ENCODE measurements around the gene FOXN3. TPM values are rescaled to one million over a fixed set of nuclear protein-coding genes. Genes with fewer than 3 reads are reported as not detected.
"Not testable (repeated sequence)": the region's sequence is repeated elsewhere in the genome, so short reads cannot be mapped to it uniquely, and the experiment has no call there.

The FOXN3 gene
- polyA plus RNA-seq, 4 donors, result 30.9 to 36.7 (median 34.0) TPM

GRCh38 chr14:89158104-89158503 lies 258.9 kb downstream of the FOXN3 start:
- DNase-seq (ENCODE audit: low read depth in 4 of 4, low spot score in 3 of 4), result not testable (repeated sequence)

DNA sequence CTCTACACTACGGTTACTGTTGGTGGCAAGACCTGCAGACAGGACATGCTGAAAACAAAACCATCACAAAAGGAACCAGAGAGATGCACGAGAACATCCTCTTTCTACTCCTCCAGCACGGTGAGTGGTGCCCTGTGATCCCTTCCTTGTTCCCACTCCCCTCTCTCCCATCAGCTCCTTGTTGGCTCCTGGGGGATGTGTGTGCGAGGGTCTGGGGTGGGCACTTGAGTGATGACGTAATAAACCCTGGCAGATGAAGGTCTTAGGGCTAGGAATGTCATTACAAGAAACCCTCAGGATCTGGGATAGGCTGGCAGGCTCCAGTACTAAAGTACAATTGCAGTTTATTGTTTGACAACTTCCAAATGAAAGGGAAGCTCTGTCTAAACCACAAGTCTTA lies 261.5 kb downstream of the FOXN3 start:
- no peak for DNase-seq (ENCODE audit: low read depth in 4 of 4, low spot score in 3 of 4)

DNA sequence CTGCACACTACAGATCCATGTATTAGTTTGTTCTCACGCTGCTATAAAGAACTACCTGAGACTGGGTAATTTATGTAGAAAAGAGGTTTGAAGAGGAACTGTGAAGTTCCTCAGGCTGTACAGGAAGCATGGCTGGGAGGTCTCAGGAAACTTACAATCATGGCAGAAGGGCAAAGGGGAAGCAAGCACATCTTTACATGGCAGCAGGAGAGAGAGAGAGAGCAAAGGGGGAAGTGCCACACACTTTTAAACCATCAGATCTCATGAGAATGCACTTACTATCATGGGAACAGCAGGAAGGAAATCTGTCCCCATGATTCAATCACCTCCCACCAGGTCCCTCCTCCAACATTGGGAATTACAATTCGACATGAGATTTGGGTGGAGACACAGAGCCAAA lies 265.3 kb downstream of the FOXN3 start:
- not testable (repeated sequence) for DNase-seq (ENCODE audit: low read depth in 4 of 4, low spot score in 3 of 4)

GRCh38 chr14:89146274-89146673 lies 270.8 kb downstream of the FOXN3 start:
- DNase-seq (ENCODE audit: low read depth in 4 of 4, low spot score in 3 of 4), result no peak

GRCh38 chr14:89144642-89145041 lies 272.4 kb downstream of the FOXN3 start:
- no peak for DNase-seq (ENCODE audit: low read depth in 4 of 4, low spot score in 3 of 4)

GRCh38 chr14:89144066-89144465 lies 273.0 kb downstream of the FOXN3 start:
- no peak for DNase-seq (ENCODE audit: low read depth in 4 of 4, low spot score in 3 of 4)

DNA sequence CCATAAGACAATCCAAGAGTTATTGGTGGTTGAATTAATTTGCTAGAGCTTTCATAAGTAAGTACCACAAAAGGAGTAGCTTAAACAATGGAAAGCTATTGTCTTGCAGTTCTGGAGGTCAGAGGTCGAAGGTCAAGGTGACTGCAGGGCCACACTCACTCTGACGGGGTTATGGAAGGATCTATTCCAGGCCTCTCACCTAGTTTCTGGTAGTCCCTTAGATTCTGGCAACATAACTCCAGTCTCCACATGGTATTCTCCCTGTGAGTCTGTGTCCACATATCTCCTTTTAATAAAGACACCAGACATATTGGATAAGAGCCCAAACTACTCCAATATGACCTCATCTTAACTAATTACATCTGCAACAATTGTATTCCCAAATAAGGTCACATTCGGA lies 273.4 kb downstream of the FOXN3 start:
- DNase-seq (ENCODE audit: low read depth in 4 of 4, low spot score in 3 of 4), result no peak

- DNase-seq (ENCODE audit: low read depth in 4 of 4, low spot score in 3 of 4), result no peak
Observed at GRCh38 chr14:89142366-89142765, 274.7 kb downstream of the FOXN3 start.

DNA sequence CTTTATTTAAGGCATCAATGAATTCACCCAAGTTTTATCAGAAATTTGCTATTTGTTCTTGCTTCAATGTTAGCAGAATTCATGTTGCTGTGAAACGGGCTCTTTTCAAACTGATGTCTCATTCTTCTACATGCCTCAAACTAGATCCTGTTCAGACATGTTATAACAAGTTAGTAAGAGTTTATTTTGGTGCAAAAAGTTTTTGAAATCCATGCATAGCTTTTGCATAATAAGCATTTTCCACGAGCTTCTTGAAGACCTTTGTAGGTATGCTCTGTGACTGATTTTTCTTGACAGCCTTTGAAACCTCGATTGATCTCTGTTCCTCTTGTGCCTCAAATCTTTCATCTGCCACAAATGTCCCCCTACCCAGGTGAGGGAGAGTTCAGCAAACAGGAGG lies 275.2 kb downstream of the FOXN3 start:
- DNase-seq (ENCODE audit: low read depth in 4 of 4, low spot score in 3 of 4), result no peak

- no peak for DNase-seq (ENCODE audit: low read depth in 4 of 4, low spot score in 3 of 4)
Observed at GRCh38 chr14:89140326-89140725, 276.7 kb downstream of the FOXN3 start.

- DNase-seq (ENCODE audit: low read depth in 4 of 4, low spot score in 3 of 4), result no peak
Observed at GRCh38 chr14:89139404-89140247, 277.4 kb downstream of the FOXN3 start.

DNA sequence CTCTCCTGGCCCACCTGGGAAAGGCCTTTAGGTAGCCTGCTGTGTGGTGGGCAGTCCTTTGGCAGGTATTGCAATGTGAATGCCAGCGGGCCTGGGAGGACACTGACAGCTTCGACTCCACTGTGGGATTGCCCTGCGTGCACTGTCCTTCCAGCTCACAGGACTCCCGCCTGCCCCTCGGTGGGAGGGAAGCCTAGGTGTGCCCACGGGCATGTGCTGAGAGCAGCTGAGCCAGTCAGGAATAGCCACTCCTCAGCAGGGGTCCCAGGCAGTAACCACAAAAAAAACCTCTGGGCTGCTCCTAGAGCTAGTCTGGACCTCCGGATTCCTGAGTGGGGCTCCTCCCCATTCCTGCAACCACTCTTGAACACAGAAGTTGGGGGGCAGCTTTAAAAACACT lies 278.2 kb downstream of the FOXN3 start:
- no peak for DNase-seq (ENCODE audit: low read depth in 4 of 4, low spot score in 3 of 4)

- no peak for DNase-seq (ENCODE audit: low read depth in 4 of 4, low spot score in 3 of 4)
Observed at GRCh38 chr14:89137526-89138163, 279.4 kb downstream of the FOXN3 start.

GRCh38 chr14:89136587-89136986 lies 280.4 kb downstream of the FOXN3 start:
- DNase-seq (ENCODE audit: low read depth in 4 of 4, low spot score in 3 of 4), result no peak

DNA sequence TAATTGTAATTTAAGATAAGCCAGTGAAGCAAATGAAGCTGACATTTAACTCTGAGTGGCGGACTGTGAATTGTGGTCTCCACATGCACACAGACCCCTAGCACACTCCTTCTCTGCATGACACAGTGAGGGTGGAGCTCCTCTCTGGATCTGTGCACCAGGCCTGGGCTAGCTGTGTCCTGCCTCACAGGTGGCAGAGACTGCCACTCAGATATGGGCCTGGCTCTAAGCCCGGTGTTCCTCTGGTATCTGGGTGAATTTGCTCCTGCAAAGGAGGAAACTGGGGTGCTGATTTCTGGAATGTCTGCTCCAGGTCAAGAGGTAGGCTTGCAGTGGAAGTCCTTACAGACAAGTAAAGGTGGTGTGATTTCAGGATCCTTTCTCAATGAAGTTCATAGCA lies 282.4 kb downstream of the FOXN3 start:
- DNase-seq (ENCODE audit: low read depth in 4 of 4, low spot score in 3 of 4), result no peak

GRCh38 chr14:89131004-89131750 lies 285.9 kb downstream of the FOXN3 start:
- no peak for DNase-seq (ENCODE audit: low read depth in 4 of 4, low spot score in 3 of 4)

DNA sequence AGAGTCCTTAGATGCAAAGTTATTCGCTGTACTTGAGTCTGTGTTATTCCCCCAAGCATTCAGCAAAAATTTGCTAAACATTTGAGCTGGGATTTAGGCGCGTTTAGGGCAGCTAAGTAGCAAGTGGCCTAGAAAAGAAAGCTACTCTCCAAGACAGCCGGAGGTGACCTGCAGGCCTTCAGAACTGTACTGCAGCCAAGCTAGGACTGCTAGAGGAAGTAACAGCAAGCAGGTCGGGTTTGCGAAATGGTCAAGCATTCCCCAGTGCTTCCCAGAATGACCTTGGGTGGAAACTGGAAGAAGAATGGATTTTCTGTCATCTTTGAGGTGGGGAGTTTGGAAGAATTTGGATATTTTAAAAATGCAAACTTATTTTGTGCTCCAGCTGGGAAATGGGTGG lies 287.5 kb downstream of the FOXN3 start:
- DNase-seq (ENCODE audit: low read depth in 4 of 4, low spot score in 3 of 4), result no peak

- DNase-seq (ENCODE audit: low read depth in 4 of 4, low spot score in 3 of 4), result no peak
Observed at GRCh38 chr14:89128311-89129026, 288.6 kb downstream of the FOXN3 start.

DNA sequence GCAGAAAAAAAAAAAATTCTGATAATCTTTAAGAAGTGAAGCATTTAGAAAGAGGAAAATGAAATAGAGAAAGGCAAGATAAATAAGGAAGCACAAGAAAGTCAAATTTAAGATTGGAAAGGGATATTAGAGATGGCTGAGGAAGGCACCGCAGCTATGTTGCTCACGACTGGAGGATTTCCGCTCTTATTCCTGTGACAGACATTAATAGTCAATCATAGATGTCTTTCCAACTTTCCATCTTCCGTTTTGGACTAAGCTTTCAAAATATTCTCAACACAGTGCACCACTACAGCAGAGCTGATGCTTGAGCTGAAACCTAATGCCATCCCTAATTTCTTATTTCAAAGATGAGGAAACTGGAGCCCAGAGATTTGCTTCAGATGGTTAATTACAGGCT lies 290.6 kb downstream of the FOXN3 start:
- DNase-seq (ENCODE audit: low read depth in 4 of 4, low spot score in 3 of 4), result no peak

- DNase-seq (ENCODE audit: low read depth in 4 of 4, low spot score in 3 of 4), result no peak
Observed at GRCh38 chr14:89125216-89125615, 291.8 kb downstream of the FOXN3 start.

DNA sequence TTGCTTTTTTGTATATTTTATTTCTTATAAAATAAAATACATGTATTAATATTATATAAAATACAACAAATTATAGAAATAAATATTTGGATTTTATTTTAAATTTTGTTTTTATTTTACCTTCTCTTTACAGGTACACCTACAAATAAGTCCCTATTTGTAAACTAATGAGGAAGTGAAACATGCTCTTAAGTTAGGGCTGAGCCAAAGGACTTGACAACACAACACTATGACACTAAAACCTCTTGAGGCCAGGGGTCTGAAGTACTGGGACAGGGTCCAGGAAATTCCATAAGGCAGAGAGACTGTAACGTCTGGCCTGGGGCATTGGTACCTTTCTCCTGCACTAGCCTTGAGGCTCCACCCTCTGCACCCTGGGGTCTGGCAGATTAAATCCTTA lies 293.2 kb downstream of the FOXN3 start:
- no peak for DNase-seq (ENCODE audit: low read depth in 4 of 4, low spot score in 3 of 4)
